Activated naive CD8-positive, alpha-beta T cell treated with anti-CD3 and anti-CD28 coated beads, Interleukin-2, amount 10 ng/mL, durations not matched to agents 7 days and 5 days (primary cell): Measurements from ENCODE around the gene SLC29A3. TPM values are rescaled to one million over a fixed set of nuclear protein-coding genes. Genes with fewer than 3 reads are reported as not detected.

Experiments used
- ATAC-seq: fragments of 150-1000 bp; cut with Tn5 transposase; one replicate; pipeline ENCODE4 v1.10.0; 2021; ENCODE audit warnings: low read depth, moderate library complexity
- POLR2A ChIA-PET: fragments of 350-600 bp; sonication (Branson Sonifier 250); formaldehyde crosslinking; loops from one replicate; lab custom pipeline; 2021; ENCODE audit warnings: antibody characterized with exemption; lab: Charles Lee
- DNase-seq: peaks from one replicate; pipeline ENCODE4 v3.0.0; 2021
- H3K27ac Mint-ChIP-seq: one replicate; pipeline ENCODE4 v1.8.0; 2022; ENCODE audit warnings: mild to moderate bottlenecking, mixed read lengths
- H3K27me3 Mint-ChIP-seq: one replicate; pipeline ENCODE4 v1.8.0; 2022; ENCODE audit warnings: mild to moderate bottlenecking, moderate library complexity, mixed read lengths
- H3K36me3 Mint-ChIP-seq: one replicate; pipeline ENCODE4 v1.8.0; 2021; ENCODE audit warnings: mild to moderate bottlenecking, mixed read lengths
- H3K4me1 Mint-ChIP-seq: one replicate; pipeline ENCODE4 v1.8.0; 2021; ENCODE audit warnings: mixed read lengths
- H3K4me3 Mint-ChIP-seq: one replicate; pipeline ENCODE4 v1.8.0; 2022; ENCODE audit warnings: mild to moderate bottlenecking, moderate library complexity, mixed read lengths
- H3K9me3 Mint-ChIP-seq: one replicate; pipeline ENCODE4 v1.8.0; 2021; ENCODE audit warnings: mixed read lengths
- total RNA-seq, 2 experiments: library from RNA; stranded (reverse); gene quantifications; one replicate each; pipeline ENCODE4 v1.2.3, GENCODE V29; 2021

The SLC29A3 gene
- total RNA-seq, 2 experiments from 2014 or later: 5.6 to 5.8 TPM

DNA sequence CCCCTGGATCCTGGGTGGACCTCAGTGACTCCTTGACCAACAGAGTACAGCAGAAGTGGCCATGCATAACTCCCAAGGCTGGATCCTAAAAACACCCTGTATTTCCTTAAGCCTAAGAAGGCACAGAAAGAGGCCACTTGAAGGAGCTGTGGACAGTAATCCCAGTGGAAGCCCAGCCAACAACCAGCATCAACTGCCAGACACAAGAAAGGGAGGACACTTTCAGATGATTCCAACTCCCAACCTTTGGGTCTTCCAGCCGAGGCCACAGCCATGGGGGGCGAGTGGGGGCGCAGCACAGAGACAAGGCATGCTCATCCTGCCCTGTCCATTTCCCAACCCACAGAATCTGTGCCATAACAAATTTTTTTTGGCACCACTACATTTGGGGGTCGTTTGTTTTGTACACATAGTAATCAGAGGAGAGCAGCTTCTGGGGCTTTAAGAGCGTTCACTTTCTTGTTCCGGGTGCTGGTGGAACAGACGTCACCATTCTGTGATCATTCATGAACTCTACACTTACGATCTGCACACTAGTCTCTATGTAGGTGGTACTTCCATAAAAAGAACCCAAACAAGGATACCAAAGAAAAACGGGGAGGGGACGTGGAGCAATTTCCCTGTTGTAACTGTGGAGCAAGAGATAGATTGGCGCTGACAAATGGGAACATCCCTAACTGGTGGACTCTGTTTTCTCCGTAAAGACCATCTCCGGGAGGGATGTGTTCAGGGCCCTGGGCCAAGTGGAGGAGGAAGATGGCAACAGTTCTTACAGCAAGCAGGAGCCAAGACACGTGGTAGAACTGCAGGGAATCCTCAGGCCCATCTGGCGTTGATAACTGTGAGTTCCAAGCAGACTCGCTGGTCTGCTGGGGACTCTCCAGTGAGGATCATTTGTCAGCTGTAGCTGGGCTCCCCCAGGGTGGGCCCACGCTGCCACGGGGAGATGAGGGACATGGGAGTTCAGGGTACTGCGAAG is 6.0 kb upstream of the SLC29A3 start:
- H3K36me3 Mint-ChIP-seq: no peaks in the 10 kb centered on the region
- no peak for ATAC-seq
- no peak overlapping the region for H3K27ac Mint-ChIP-seq
- H3K27me3 Mint-ChIP-seq: peaks cover 14% of the 10 kb centered on the region
- H3K4me3 Mint-ChIP-seq: no peak overlapping the region
- H3K4me1 Mint-ChIP-seq: peaks cover 12% of the 10 kb centered on the region
- no peak for DNase-seq
- H3K9me3 Mint-ChIP-seq: no peaks in the 10 kb centered on the region
- POLR2A ChIA-PET: no interaction called here

DNA sequence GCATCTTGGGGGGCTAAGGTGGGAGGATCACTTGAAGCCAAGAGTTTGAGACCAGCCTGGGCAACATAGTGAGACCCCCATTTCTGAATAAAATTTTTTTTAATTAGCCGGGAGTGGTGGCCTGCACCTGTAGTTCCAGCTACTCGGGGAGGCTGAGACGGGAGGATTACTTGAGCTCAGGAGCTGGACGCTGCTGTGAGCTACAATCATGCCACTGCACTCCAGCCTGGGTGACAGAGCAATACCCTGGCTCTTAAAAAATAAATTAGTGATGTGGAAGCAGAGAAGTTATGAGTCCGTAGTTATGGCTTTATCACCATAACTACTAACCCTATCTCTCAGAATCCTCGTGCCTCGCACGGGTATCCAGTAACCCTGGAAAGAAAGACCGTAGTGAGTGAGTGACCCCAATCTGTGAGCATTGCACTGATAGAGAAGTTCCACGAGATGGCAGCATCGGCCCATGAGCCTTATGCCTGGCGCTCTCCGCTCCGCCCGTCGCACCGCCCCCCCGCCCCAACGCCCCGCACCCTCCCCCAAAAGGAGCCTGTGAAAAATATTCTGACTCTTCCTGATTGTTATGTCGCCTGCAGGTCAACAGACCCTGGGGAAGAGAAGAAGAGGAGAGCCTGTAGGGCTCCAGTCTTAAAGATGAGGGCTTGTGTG is 4.9 kb upstream of the SLC29A3 start:
- H3K36me3 Mint-ChIP-seq: no peaks in the 10 kb centered on the region
- H3K27ac Mint-ChIP-seq: no peak overlapping the region
- POLR2A ChIA-PET: interaction anchor here (0.7 kb wide), 1 partner anchor 731 kb away, joined by 3 read pairs; no protein-coding TSS in a partner anchor

DNA sequence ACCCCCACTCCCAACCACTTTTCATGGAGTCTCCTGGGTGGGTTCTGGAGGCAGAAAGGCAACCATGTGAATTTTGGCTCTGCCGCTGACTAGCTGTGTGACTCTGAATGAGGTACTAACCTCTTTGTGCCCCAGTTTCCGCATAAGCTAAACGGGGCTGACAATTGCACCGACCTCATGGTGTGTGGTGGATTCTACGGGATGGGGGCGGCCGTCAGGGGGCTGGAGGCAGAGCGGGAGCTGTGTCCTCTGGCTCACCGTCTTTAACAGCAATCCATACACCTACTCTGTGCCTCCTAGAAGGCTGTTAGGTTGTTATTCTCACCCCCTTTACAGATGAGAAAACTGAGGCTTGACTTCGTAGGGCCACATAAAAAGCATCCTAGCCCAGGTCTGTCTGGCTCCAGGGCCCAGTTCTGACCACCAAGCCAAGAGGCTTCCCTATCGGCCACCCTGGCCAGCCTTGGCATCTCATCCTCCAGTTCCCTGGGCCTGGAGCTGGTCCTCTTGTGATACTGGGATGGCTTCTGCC is 4.3 kb upstream of the SLC29A3 start:
- Mint-ChIP-seq H3K9me3 (no peaks in the 10 kb centered on the region), H3K27ac (no peak overlapping the region), H3K36me3 (no peaks in the 10 kb centered on the region), H3K4me3 (no peak overlapping the region), H3K4me1 (peaks cover 16% of the 10 kb centered on the region), H3K27me3 (peaks cover 13% of the 10 kb centered on the region)
- DNase-seq (no peak), ATAC-seq (no peak)
- POLR2A ChIA-PET: interaction anchor here (0.7 kb wide), 1 partner anchor 730 kb away, joined by 3 read pairs; no protein-coding TSS in a partner anchor

More for the DNA sequence above, 4.9 kb upstream of the SLC29A3 start:
- H3K9me3 Mint-ChIP-seq: no peaks in the 10 kb centered on the region
- H3K4me3 Mint-ChIP-seq: peak overlapping the region; percentile 16
- peaks cover 14% of the 10 kb centered on the region for H3K27me3 Mint-ChIP-seq
- DNase-seq (peak; percentile 61), ATAC-seq (no peak)
- peaks cover 12% of the 10 kb centered on the region for H3K4me1 Mint-ChIP-seq

DNA sequence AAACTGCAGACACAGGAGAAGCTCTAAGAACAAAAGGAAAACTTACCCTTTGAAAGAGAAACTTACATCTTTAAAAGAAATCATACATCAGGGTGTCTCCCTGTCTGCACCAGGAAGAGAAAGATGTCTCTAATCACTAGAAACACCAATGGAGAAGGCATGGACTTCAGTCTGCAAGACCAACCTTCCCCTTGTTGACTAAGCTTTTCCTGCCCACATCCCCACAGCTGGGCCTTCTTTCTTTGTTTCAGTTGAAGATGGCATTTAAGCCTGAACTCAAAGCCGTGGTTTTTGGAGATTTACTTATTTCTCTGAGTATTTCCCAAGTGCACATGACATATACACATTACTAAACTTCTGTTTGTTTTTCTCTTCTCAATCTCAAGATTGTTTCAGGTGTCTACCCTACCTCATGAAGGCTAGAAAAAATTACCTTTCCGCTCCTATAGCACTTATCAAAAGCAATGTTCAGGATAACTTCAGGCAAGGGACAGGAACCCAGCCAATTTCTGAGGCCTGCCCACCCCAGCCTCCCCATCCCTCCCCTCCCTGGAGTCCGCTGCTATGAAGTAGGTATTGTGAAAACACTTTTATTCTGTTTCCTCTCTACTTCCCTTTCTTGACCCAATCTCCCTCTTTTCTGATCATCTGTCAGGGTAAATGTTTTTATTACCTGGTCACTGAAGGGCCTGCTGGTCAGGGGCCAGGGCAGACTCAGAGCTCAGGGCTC is 2.8 kb upstream of the SLC29A3 start:
- ATAC-seq: no peak
- Mint-ChIP-seq H3K9me3 (no peaks in the 10 kb centered on the region), H3K4me3 (no peak overlapping the region), H3K27me3 (peaks cover 8% of the 10 kb centered on the region), H3K36me3 (no peaks in the 10 kb centered on the region), H3K27ac (no peak overlapping the region), H3K4me1 (peaks cover 19% of the 10 kb centered on the region)
- POLR2A ChIA-PET: interaction anchor here (0.8 kb wide), 1 partner anchor 255 kb away, joined by 3 read pairs; no protein-coding TSS in a partner anchor
- no peak for DNase-seq

DNA sequence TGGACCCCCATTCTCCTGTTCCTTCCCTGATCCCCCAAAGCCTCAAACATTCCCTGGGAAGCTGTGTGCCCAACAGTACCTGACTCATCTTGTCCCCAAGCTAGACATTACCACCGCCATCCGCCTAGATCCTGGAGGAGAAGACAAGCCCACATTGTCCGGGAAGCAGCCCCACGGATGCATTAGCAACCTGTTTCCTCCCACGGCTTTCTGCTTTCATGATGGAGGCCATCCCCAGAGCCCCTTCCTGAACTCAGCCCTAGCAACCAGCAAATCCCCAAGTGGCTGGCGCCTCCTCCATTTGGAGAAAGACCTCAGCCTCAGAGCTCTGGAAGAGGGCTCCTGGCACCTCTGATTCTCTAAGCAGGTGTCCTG is 2.3 kb upstream of the SLC29A3 start:
- DNase-seq (no peak), ATAC-seq (no peak)
- Mint-ChIP-seq H3K9me3 (no peaks in the 10 kb centered on the region), H3K4me3 (no peak overlapping the region), H3K27me3 (peaks cover 7% of the 10 kb centered on the region), H3K27ac (no peak overlapping the region), H3K36me3 (no peaks in the 10 kb centered on the region), H3K4me1 (peaks cover 19% of the 10 kb centered on the region)
- POLR2A ChIA-PET: no interaction called here

DNA sequence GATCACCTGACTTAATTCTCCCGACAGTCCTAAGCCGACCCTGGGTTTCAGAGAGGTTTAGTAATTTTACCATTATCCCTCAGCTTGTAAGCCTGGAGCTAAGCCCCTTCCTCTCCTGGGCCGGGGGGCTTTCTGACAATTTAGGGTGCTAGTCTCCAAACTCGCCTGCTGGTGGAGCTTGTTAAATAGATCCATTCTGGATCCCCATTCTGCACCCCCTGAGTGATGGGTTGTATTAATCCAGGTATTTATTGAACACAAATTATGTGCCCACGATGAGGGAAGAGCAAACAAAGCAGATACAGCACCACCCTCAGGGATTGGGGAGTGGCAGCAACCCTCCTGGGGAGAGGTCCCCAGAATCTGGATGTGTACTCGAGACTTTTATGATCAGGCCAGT is 1.3 kb upstream of the SLC29A3 start:
- H3K27ac Mint-ChIP-seq: no peak overlapping the region
- H3K36me3 Mint-ChIP-seq: no peaks in the 10 kb centered on the region
- H3K4me3 Mint-ChIP-seq: no peak overlapping the region

DNA sequence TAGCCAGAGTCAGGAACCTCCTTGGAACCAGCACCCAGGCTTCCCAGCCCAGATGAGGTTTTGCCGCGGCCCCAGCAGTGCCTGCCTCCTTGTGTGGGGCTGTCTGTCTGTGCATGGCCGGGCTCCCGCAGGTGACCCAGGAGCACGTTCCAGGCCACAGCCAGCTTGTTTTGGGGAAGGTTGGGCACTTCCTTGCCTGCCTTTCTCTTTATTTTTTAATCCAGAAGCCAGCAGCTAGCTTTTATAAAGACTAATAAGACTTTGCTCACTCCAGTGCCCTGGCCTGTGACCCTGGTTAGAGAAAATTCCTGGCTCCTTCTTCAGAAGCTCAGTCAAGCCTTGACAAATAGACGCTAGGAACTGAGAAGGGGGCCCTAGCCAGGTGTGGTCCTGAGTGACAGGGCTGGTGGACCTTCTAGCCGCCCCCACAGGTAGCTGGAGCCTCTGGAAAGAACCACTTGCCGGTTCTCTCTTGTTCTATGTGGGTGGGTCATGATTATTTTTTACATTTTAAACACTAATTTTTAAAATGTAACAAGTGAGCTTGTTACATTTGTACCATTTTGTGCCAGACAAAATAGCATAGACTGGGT is 837 bp downstream of the SLC29A3 start:
- Mint-ChIP-seq H3K27me3 (no peaks in the 10 kb centered on the region), H3K36me3 (peaks cover 9% of the 10 kb centered on the region), H3K27ac (peak overlapping the region; percentile 88), H3K4me3 (peak overlapping the region; percentile 96), H3K4me1 (peaks cover 23% of the 10 kb centered on the region), H3K9me3 (peaks cover 1% of the 10 kb centered on the region)
- DNase-seq (no peak), ATAC-seq (no peak)
- POLR2A ChIA-PET: interaction anchor here (1.1 to 1.2 kb wide), 2 partner anchors 10 to 57 kb away, joined by 3 read pairs; no protein-coding TSS in a partner anchor

More for the DNA sequence above, 1.3 kb upstream of the SLC29A3 start:
- H3K4me1 Mint-ChIP-seq: peaks cover 19% of the 10 kb centered on the region
- ATAC-seq (no peak), DNase-seq (no peak)
- POLR2A ChIA-PET: no interaction called here
- H3K27me3 Mint-ChIP-seq: peaks cover 5% of the 10 kb centered on the region
- H3K9me3 Mint-ChIP-seq: no peaks in the 10 kb centered on the region

DNA sequence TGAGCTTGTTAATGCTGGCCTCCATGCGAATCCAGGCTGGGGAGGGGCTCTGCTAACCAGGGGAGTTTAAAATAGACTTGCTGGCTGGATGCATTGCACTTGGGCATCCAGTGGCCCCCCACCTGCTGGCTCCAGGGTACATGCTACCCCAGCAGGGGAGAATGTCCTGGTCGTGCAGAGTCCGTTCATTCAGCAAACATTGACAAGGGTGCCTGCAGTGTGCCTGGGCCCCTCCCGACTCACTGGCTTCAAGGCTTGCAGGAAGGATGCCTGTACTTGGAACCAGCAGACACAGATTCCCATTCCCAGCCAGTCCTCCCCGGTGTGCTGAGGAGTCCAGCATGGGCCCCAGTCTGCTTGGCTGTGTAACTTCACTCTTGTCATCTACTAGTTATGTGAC is 1.5 kb downstream of the SLC29A3 start:
- Mint-ChIP-seq H3K9me3 (peaks cover 1% of the 10 kb centered on the region), H3K4me3 (no peak overlapping the region), H3K4me1 (peaks cover 22% of the 10 kb centered on the region), H3K36me3 (peaks cover 9% of the 10 kb centered on the region), H3K27me3 (no peaks in the 10 kb centered on the region), H3K27ac (no peak overlapping the region)
- DNase-seq (no peak), ATAC-seq (no peak)
- POLR2A ChIA-PET: interaction anchor here (1.1 to 1.2 kb wide), 2 partner anchors 11 to 57 kb away, joined by 3 read pairs; no protein-coding TSS in a partner anchor

DNA sequence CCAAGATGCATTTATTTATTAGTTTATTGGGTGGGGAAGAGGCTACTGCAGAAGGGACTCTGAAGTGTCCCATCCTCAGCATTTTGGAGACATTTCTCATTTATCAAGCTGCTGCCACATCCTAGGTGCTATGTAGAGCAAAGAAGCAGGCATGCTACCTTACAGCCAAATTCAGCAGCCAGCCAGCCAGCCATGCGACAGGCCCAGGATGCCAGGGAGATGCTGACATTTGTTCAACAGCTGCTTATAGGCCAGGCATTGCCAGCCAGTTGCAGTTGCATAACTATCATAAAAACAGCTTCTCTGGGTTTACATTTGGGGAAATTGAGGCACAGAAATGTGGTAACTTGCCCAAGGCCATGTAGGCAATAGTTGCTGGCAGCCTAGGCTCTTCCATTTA is 2.3 kb downstream of the SLC29A3 start:
- no peak for DNase-seq
- Mint-ChIP-seq H3K4me1 (peaks cover 16% of the 10 kb centered on the region), H3K27me3 (no peaks in the 10 kb centered on the region), H3K9me3 (peaks cover 1% of the 10 kb centered on the region), H3K27ac (no peak overlapping the region), H3K36me3 (peaks cover 9% of the 10 kb centered on the region), H3K4me3 (no peak overlapping the region)
- ATAC-seq: no peak
- POLR2A ChIA-PET: no interaction called here

DNA sequence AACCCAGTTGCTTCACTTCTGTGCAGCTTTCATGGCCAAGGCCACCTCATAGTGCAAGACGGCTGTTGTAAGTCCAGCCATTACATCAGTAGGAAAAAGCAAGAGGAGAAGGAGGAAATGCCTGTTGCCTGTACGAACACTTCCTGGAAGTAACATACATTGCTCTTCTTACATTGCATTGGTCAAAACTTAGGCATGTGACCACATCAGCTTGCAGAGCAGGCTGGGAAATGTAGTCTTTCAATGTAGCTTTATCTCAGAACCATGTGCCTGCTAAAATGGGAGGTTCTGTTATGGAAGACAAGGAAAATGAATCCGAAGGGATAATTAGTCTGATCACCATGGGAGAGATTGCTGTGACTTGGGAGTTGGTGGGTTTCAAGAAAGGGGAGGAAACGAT is 4.3 kb downstream of the SLC29A3 start:
- Mint-ChIP-seq H3K4me1 (peaks cover 13% of the 10 kb centered on the region), H3K27ac (no peak overlapping the region), H3K27me3 (no peaks in the 10 kb centered on the region), H3K4me3 (no peak overlapping the region), H3K9me3 (peaks cover 1% of the 10 kb centered on the region), H3K36me3 (peaks cover 9% of the 10 kb centered on the region)
- POLR2A ChIA-PET: no interaction called here
- DNase-seq: no peak
- no peak for ATAC-seq

DNA sequence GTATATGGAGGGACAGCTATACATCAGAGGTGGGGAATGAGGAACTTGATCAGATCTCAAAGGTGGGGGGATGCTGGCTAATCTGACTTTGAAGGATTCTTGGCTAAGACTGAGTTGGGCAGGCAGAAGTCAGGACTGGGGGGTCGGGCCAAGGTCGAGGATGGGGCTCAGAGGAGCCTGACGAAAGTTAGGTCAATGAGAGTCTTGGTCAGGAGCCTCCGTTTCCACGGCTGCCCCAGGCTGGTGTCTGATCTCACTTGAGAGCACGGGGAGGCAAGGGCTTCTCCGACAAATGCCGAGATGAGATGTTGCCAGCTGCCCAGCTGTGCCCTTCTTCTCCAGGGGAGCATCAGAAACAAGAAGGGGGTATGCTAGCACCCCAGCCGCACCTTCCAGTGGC is 5.7 kb downstream of the SLC29A3 start:
- no peak for ATAC-seq
- DNase-seq: no peak
- POLR2A ChIA-PET: no interaction called here
- Mint-ChIP-seq H3K27ac (no peak overlapping the region), H3K36me3 (peaks cover 9% of the 10 kb centered on the region), H3K4me3 (no peak overlapping the region), H3K4me1 (peaks cover 10% of the 10 kb centered on the region), H3K9me3 (peaks cover 1% of the 10 kb centered on the region), H3K27me3 (no peaks in the 10 kb centered on the region)

DNA sequence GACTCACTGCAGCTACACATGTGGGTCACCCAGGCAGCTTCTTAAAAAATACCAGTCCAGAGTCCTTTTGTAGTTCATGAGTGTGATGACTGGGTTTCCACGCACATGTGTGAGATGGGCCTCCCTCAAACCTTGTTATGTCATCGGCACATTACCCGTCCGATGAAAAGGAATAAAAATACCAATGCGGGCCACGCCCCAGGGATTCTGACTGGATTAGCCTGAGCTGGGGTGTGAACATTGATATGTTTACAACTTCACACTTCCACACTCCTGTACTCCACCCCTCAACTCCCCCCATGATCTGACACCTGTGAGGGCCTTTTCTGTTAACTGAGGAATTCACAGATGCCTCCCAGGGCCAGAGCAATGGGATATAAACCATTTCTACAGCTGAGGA is 6.2 kb downstream of the SLC29A3 start:
- Mint-ChIP-seq H3K9me3 (peaks cover 1% of the 10 kb centered on the region), H3K4me3 (no peak overlapping the region), H3K27me3 (no peaks in the 10 kb centered on the region)

More for the DNA sequence above, 6.2 kb downstream of the SLC29A3 start:
- DNase-seq (no peak), ATAC-seq (no peak)
- Mint-ChIP-seq H3K27ac (no peak overlapping the region), H3K36me3 (peaks cover 9% of the 10 kb centered on the region), H3K4me1 (peaks cover 8% of the 10 kb centered on the region)
- POLR2A ChIA-PET: interaction anchor here (0.7 kb wide), 1 partner anchor 23 kb away, joined by 3 read pairs; no protein-coding TSS in a partner anchor
